Liver (tissue), 9 donors: ENCODE results near the gene TXNDC16. TPM values are rescaled to one million over a fixed set of nuclear protein-coding genes. Genes with fewer than 3 reads are reported as not detected.

Source experiments
- DNase-seq: peaks from one replicate; pipeline ENCODE4 v3.0.0-alpha.2; 2017; ENCODE audit warnings: low spot score
- H3K27ac ChIP-seq, 2 donors: one replicate each; pipeline ENCODE4 v1.7.0; 2013; ENCODE audit warnings: inconsistent platforms in 2 of 2, low read length in 2 of 2, control low read depth in 1 of 2, low read depth in 1 of 2, mild to moderate bottlenecking in 1 of 2
- H3K27me3 ChIP-seq, 4 donors: one replicate each; pipeline versions ENCODE4 v1.6.1 to v1.7.0; 2013; ENCODE audit warnings: low read length in 3 of 4, inconsistent platforms in 1 of 4, mild to moderate bottlenecking in 1 of 4, moderate library complexity in 1 of 4; ENCODE audit not compliant: control insufficient read depth in 4 of 4, insufficient read depth in 4 of 4
- H3K36me3 ChIP-seq, 4 donors: one replicate each; pipeline versions ENCODE4 v1.6.1 to v1.7.0; 2013; ENCODE audit warnings: low read length in 3 of 4, mild to moderate bottlenecking in 3 of 4, low read depth in 1 of 4, moderate library complexity in 1 of 4; ENCODE audit not compliant: control insufficient read depth in 4 of 4, insufficient read depth in 3 of 4
- H3K4me1 ChIP-seq, 4 donors: one replicate each; pipeline versions ENCODE4 v1.6.1 to v1.7.0; 2013; ENCODE audit warnings: low read length in 3 of 4, mild to moderate bottlenecking in 3 of 4, moderate library complexity in 1 of 4; ENCODE audit not compliant: control insufficient read depth in 4 of 4, insufficient read depth in 4 of 4
- H3K4me3 ChIP-seq, 3 donors: one replicate each; pipeline versions ENCODE4 v1.6.1 to v1.7.0; 2013; ENCODE audit warnings: low read length in 3 of 3, control low read depth in 1 of 3, low read depth in 1 of 3, mild to moderate bottlenecking in 1 of 3
- H3K9ac ChIP-seq, 2 donors: one replicate each; pipeline ENCODE4 v1.7.0; 2013; ENCODE audit warnings: low read length in 2 of 2, mild to moderate bottlenecking in 2 of 2, moderate library complexity in 2 of 2, control low read depth in 1 of 2, low read depth in 1 of 2
- H3K9me3 ChIP-seq, 4 donors: one replicate each; pipeline versions ENCODE4 v1.6.1 to v1.7.0; 2013; ENCODE audit warnings: low read length in 3 of 4; ENCODE audit not compliant: control insufficient read depth in 4 of 4
- CTCF ChIP-seq: fragments of 150-350 bp; IDR thresholded peaks from 2 replicates; pipeline ENCODE4 v1.5.1; 2017; ENCODE audit warnings: improper control_type of control experiment, low read depth, low read length; ENCODE audit not compliant: missing input control
- FOXA1 ChIP-seq: IDR thresholded peaks from 2 replicates; pipeline ENCODE4 v1.6.1; 2016; ENCODE audit warnings: antibody characterized with exemption
- FOXA2 ChIP-seq: IDR thresholded peaks from 2 replicates; pipeline ENCODE4 v1.6.1; 2016; ENCODE audit warnings: antibody characterized with exemption
- GABPA ChIP-seq, 2 donors: IDR thresholded peaks in 1 of 2; conservative IDR thresholded peaks in 1 of 2; 2 replicates each; pipeline ENCODE4 v1.6.1; 2016; ENCODE audit warnings: antibody characterized with exemption in 2 of 2, mild to moderate bottlenecking in 1 of 2, moderate library complexity in 1 of 2
- HNF4A ChIP-seq, 2 donors: conservative IDR thresholded peaks; 2 replicates each; pipeline ENCODE4 v1.6.1; 2016; ENCODE audit warnings: antibody characterized with exemption in 2 of 2, mild to moderate bottlenecking in 2 of 2
- HNF4G ChIP-seq: IDR thresholded peaks from 2 replicates; pipeline ENCODE4 v1.6.1; 2016; ENCODE audit warnings: antibody characterized with exemption
- JUND ChIP-seq, 2 donors: IDR thresholded peaks; 2 replicates each; pipeline ENCODE4 v1.6.1; 2016; ENCODE audit warnings: antibody characterized with exemption in 2 of 2
- MAX ChIP-seq: IDR thresholded peaks from 2 replicates; pipeline ENCODE4 v1.6.1; 2016; ENCODE audit warnings: antibody characterized with exemption
- NR2F2 ChIP-seq: IDR thresholded peaks from 2 replicates; pipeline ENCODE4 v1.6.1; 2016; ENCODE audit warnings: antibody characterized with exemption
- RAD21 ChIP-seq, 2 donors: IDR thresholded peaks; 2 replicates each; pipeline ENCODE4 v1.6.1; 2016; ENCODE audit warnings: antibody characterized with exemption in 2 of 2, mild to moderate bottlenecking in 2 of 2
- REST ChIP-seq: IDR thresholded peaks from 2 replicates; pipeline ENCODE4 v1.6.1; 2016; ENCODE audit warnings: antibody characterized with exemption, mild to moderate bottlenecking
- RXRA ChIP-seq, 2 donors: IDR thresholded peaks; 2 replicates each; pipeline ENCODE4 v1.6.1; 2017 to 2018; ENCODE audit warnings: antibody characterized with exemption in 2 of 2, mild to moderate bottlenecking in 1 of 2
- SP1 ChIP-seq: IDR thresholded peaks from 2 replicates; pipeline ENCODE4 v1.6.1; 2018; ENCODE audit warnings: antibody characterized with exemption, mild to moderate bottlenecking
- YY1 ChIP-seq: IDR thresholded peaks from 2 replicates; pipeline ENCODE4 v1.6.1; 2016; ENCODE audit warnings: antibody characterized with exemption, mild to moderate bottlenecking
- WGBS: extraction: QIAGEN DNeasy Blood & Tissue Kit; methylation state at CpG from one replicate; pipeline ENCODE4 v1.1.7; 2013; 5-methylcytosine and 5-hydroxymethylcytosine counted together
- polyA plus RNA-seq, 2 donors: library from polyadenylated mRNA; stranded (reverse) in 1 of 2; unstranded in 1 of 2; fragments of 200-250 nt in 1 of 2; fragments of >200 nt in 1 of 2; fragmentation: Nextera tagmentation in 1 of 2; extraction: Ambion mirVana in 1 of 2; gene quantifications; one replicate each; pipeline versions ENCODE4 v1.2.1 to v1.2.3, GENCODE V29; 2013 to 2015
- total RNA-seq, 2 donors: library from RNA; depleted of rRNA; stranded (reverse); fragments of >200 nt; gene quantifications; one replicate each; pipeline ENCODE4 v1.2.3, GENCODE V29; 2014
- donor health status: healthy.
- donor health status: healthy.
- donor health status: healthy.
- donor health status: healthy.
- donor health status: healthy.

Gene TXNDC16
- total and polyA plus RNA-seq, 4 donors: 2.0 to 16.2 (median 4.1) TPM

- Histone ChIP-seq H3K9me3 (no peaks in the 10 kb centered on the region), H3K27ac (no peak overlapping the region), H3K36me3 (peaks cover 0 to 6% (median 0%) of the 10 kb centered on the region in 4 donors), H3K4me3 (no peak overlapping the region), H3K4me1 (no peaks in the 10 kb centered on the region), H3K27me3 (no peaks in the 10 kb centered on the region), H3K9ac (no peak overlapping the region)
- no peak for TF ChIP-seq SP1
- TF ChIP-seq REST: no peak
- TF ChIP-seq YY1: no peak
- no peak for TF ChIP-seq HNF4A (conservative IDR thresholded peaks at IDR 0.05)
- no peak for TF ChIP-seq FOXA1
- TF ChIP-seq JUND (IDR thresholded peaks at IDR 0.05): no peak
- no peak for TF ChIP-seq RAD21 (IDR thresholded peaks at IDR 0.05)
- TF ChIP-seq NR2F2: no peak
- TF ChIP-seq CTCF: no peak
- no peak for TF ChIP-seq GABPA (IDR thresholded peaks at IDR 0.05 in 1 of 2, conservative IDR thresholded peaks at IDR 0.05 in 1 of 2)
- TF ChIP-seq FOXA2: no peak
- no peak for TF ChIP-seq RXRA (IDR thresholded peaks at IDR 0.05)
- TF ChIP-seq HNF4G: no peak
- DNase-seq: no peak
Observed at GRCh38 chr14:52481864-52482263, 70.4 kb downstream of the TXNDC16 start.

- Histone ChIP-seq H3K36me3 (peaks cover 0 to 5% (median 1%) of the 10 kb centered on the region in 4 donors), H3K4me3 (no peak overlapping the region), H3K27ac (no peak overlapping the region), H3K27me3 (no peaks in the 10 kb centered on the region), H3K9ac (no peak overlapping the region), H3K4me1 (no peaks in the 10 kb centered on the region), H3K9me3 (no peaks in the 10 kb centered on the region)
- 12% methylated on average over 1 of the region's 1 CpG for WGBS
- TF ChIP-seq CTCF (peak; percentile 41), RAD21 (IDR thresholded peaks at IDR 0.05) (peak; percentile 75 to 76), MAX (no peak)
- no peak for DNase-seq
Observed at GRCh38 chr14:52473557-52473956, 78.7 kb downstream of the TXNDC16 start.
